Activated T-helper 1 cell treated with Interleukin-2 at 50 U/mL for 16 hours (primary cell): Measurements from ENCODE around the gene BDH1.
"Not testable (repeated sequence)": the region's sequence is repeated elsewhere in the genome, so short reads cannot be mapped to it uniquely, and the experiment has no call there.

Experiments used
- DNase-seq: peaks from one replicate; pipeline ENCODE4 v3.0.0-alpha.2; 2020; ENCODE audit warnings: low read depth

The BDH1 gene, protein sequence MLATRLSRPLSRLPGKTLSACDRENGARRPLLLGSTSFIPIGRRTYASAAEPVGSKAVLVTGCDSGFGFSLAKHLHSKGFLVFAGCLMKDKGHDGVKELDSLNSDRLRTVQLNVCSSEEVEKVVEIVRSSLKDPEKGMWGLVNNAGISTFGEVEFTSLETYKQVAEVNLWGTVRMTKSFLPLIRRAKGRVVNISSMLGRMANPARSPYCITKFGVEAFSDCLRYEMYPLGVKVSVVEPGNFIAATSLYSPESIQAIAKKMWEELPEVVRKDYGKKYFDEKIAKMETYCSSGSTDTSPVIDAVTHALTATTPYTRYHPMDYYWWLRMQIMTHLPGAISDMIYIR

GRCh38 chr3:197555281-197556261 is at the start of gene BDH1:
Gene BDH1 (minus strand): TSS chr3:197555968. CDS start chr3:197546443, 9,525 bp downstream.
- peak; percentile 45 for DNase-seq

DNA sequence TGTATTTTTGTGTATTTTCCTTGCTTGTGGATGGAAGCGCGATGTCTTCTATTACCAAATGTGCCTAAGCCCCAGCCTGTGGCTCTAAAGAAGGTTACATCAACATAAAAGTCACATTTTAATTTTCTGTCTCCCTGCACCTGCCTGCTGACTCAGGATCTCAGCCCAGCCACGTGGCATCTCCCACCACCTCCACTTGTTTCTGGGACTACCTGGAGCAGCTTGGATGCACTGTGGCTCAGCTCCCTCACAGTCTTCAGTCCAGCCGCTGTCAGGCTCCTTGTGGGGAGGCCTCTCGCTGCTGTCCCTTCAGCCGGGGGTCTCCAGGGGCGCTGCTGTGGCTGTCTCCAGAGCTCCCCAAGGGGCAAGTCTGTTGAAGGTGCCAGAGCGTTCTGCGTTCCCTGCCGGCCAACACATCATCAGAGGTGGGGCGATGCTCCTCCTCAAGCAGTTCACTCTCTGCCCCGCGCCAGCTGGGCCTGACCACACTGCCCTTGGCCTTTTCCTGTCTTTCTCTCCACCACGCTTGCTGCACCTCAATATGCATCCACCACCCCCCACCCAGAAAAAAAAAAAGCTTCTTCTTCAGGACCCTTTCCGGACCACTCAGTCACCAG is 47.7 kb upstream of the BDH1 start:
- DNase-seq = no peak

DNA sequence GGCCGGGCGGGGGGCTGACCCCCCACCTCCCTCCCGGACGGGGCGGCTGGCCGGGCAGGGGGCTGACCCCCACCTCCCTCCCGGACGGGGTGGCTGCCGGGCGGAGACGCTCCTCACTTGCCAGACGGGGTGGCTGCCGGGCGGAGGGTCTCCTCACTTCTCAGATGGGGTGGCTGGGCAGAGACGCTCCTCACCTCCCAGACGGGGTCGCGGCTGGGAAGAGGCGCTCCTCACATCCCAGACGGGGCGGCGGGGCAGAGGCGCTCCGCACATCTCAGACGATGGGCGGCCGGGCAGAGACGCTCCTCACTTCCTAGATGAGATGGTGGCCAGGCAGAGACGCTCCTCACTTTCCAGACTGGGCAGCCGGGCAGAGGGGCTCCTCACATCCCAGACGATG is 46.6 kb upstream of the BDH1 start:
- DNase-seq = not testable (repeated sequence)

DNA sequence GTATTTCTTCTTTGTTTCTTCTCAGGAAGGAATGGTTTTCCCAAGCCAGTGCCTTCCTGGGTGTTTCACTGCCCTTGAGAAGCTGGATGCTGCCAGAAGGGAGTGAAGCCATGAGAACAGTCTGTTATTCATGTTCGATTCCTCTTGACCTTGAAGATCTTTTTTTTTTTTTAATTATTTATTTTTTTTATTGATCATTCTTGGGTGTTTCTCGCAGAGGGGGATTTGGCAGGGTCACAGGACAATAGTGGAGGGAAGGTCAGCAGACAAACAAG is 45.7 kb upstream of the BDH1 start:
- DNase-seq = not testable (repeated sequence)

DNA sequence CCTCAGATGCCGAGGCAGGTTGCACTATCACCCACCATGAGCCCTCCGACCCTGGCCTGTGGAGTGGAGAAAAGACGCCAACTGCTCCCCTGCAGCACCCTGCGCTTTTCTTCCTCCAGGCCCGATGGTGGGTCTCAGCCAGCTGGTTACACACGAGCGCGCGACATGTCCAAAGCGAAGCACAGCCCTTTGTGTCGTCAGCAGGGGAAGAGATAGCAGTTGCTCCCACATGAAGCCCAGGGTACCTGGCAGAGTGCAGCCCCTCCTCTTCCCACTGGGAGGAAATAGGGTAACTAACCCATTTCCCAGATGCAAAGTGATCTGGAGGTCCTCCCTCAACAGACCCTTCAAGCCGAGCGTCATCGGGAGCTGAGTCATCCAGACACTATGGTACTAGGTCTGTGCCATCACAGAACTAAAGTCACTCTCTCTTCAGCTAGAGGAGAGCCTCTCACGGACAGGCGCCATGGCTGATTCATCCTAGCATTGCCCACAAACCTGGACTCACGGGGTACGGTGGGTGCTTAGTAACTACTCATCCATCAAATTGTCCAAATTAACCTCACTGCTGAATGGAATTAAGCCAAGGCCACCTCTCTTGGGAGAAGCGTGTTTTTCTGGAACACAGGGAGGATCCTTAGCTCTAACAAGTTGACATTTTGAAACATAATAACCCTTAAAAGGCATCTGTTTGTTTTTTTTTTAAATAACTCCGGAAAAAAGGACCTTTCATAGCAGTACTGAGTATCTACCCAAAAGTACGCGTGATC is 45.2 kb upstream of the BDH1 start:
- DNase-seq = no peak

DNA sequence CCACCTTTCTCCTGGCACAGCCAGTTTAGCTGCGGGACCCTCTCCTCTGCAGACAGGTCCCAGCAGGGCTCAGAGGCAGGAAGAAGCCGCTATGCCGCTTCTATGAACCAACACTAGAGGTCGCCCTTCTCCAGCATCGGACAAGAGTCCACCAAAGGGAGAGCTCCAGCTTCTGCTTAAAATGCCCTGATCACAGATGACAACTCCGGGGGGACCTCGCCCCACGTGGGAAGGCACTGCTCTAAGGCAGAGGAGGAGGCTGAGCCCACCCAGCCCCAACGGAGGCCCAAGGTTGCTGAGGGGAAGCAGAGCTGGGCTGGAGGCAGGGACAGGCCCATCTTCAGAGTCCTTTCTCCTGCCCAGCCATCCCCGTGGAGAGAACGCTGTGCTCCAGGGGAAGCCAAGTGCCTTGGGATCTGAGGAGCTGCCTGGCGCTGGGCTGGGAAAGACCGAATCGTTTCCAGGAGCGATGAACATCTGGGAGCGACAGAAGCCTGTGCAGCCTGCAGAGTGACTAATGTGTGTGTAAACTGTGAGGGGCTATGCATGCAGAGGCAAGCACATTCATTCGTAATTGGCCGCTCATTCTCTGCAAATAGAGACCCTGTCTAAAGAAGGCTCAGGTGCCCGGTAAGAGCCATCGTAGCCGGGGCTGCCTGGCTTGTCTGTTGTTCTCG is 43.5 kb upstream of the BDH1 start:
- peak; percentile 52 for DNase-seq

GRCh38 chr3:197598404-197598980 is 42.7 kb upstream of the BDH1 start:
- DNase-seq = no peak

- DNase-seq = no peak
Measured at GRCh38 chr3:197597335-197597734, 41.6 kb upstream of the BDH1 start.

GRCh38 chr3:197595470-197596185 is 39.9 kb upstream of the BDH1 start:
- DNase-seq = no peak

DNA sequence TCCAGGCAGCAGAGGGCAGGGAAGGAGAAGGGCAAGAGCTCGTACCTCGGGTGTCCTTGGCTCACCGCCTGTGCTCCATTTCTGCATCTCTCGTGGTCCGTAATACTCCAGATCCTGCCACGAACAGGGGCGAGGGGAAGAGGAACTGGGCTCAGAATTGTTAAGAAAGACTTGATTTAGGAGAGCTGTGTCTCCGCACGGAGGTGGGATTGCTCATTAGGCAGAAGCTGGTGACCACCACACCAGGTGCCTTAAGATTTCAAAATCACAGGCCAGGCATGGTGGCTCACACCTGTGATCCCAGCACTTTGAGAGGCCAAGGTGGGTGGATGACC is 37.2 kb upstream of the BDH1 start:
- DNase-seq = no peak

GRCh38 chr3:197592361-197593045 is 36.7 kb upstream of the BDH1 start:
- no peak for DNase-seq

- no peak for DNase-seq
Measured at GRCh38 chr3:197591816-197592215, 36.0 kb upstream of the BDH1 start.

- no peak for DNase-seq
Measured at GRCh38 chr3:197590313-197590962, 34.7 kb upstream of the BDH1 start.

- DNase-seq = no peak
Measured at GRCh38 chr3:197589545-197589944, 33.8 kb upstream of the BDH1 start.

- DNase-seq = not testable (repeated sequence)
Measured at GRCh38 chr3:197586768-197587167, 31.0 kb upstream of the BDH1 start.

DNA sequence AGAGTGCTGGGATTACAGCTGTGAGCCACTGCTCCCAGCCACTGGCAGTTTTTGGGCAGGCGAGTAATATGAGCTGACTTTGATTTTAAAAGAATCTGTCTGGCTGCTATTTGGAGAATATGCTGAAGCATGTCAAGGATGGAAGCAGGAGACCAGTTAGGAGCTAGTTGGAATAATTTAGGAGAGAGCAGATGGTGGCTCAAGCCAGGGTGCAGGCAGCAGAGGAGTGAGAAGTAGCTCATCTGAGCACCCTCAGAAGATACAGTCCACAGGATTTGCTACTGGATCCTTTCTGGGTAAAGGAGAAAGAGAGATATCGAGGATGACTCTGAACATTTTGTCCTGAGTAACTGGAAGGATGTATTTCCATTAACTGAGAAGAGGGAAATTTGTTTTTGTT is 30.4 kb upstream of the BDH1 start:
- DNase-seq = no peak

- DNase-seq = no peak
Measured at GRCh38 chr3:197584733-197585132, 29.0 kb upstream of the BDH1 start.

DNA sequence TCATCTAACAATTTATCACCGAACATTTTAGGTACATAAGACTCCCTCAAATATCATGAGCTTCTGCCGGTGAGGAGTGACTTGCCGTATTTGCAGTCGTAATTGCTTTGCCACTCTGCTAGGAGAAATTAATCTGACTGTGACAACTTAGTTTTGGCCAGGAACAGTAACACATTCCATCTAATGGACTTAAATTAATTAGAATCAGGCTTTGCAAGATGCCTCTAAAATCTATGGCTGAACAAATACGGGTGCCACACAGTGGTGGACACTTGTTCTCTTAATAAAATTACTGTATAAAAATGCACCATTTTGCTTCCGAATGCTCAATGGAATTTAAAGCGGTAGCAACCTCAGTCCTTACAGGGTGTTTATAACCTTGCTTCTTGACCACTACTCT is 27.6 kb upstream of the BDH1 start:
- DNase-seq = no peak

- DNase-seq = no peak
Measured at GRCh38 chr3:197580253-197580691, 24.5 kb upstream of the BDH1 start.
